ENCODE measurements around the gene RAB36.

The RAB36 gene

GRCh38 chr22:23161029-23161428, 15.8 kb downstream of the RAB36 start:
- no peak for DNase-seq

GRCh38 chr22:23161574-23161973, 16.3 kb downstream of the RAB36 start:
- DNase-seq = no peak

GRCh38 chr22:23163665-23164064, 18.4 kb downstream of the RAB36 start:
- DNase-seq = no peak

GRCh38 chr22:23164091-23164490, 18.8 kb downstream of the RAB36 start:
- no peak for DNase-seq

- DNase-seq = no peak
Measured at GRCh38 chr22:23166042-23166831, 21.0 kb downstream of the RAB36 start.

- no peak for DNase-seq
Measured at GRCh38 chr22:23166841-23167616, 21.8 kb downstream of the RAB36 start.

- no peak for DNase-seq
Measured at GRCh38 chr22:23168391-23169042, 23.2 kb downstream of the RAB36 start.

- no peak for DNase-seq
Measured at GRCh38 chr22:23169043-23169406, 23.7 kb downstream of the RAB36 start.

- DNase-seq = no peak
Measured at GRCh38 chr22:23175817-23176644, 30.8 kb downstream of the RAB36 start.

- DNase-seq = no peak
Measured at GRCh38 chr22:23176645-23177027, 31.4 kb downstream of the RAB36 start.

- DNase-seq = peak; percentile 22
Measured at GRCh38 chr22:23177197-23177596, 31.9 kb downstream of the RAB36 start.

- peak; percentile 61 for DNase-seq
Measured at GRCh38 chr22:23178512-23179254, 33.4 kb downstream of the RAB36 start.

- no peak for DNase-seq
Measured at GRCh38 chr22:23179381-23180299, 34.4 kb downstream of the RAB36 start.

- peak; percentile 82 for DNase-seq
Measured at GRCh38 chr22:23180301-23180892, 35.1 kb downstream of the RAB36 start, which contains the start of gene BCR. Gene BCR (plus strand): TSS chr22:23180509. CDS start chr22:23180961, 452 bp downstream.

- DNase-seq = peak; percentile 60
Measured at GRCh38 chr22:23180893-23181720, 35.8 kb downstream of the RAB36 start.

GRCh38 chr22:23181721-23182308, 36.5 kb downstream of the RAB36 start:
- no peak for DNase-seq

- peak; percentile 45 for DNase-seq
Measured at GRCh38 chr22:23182309-23183060, 37.2 kb downstream of the RAB36 start.

- peak; percentile 49 for DNase-seq
Measured at GRCh38 chr22:23183061-23183698, 37.9 kb downstream of the RAB36 start.

Measured in RPMI8226 (cell line).